Smooth muscle cell (in vitro differentiated cells): ENCODE data around the gene TCF4. TPM values are rescaled to one million over a fixed set of nuclear protein-coding genes. Genes with fewer than 3 reads are reported as not detected.

Experiments used
- DNase-seq: peaks from one replicate; lab custom pipeline; 2025; ENCODE audit not compliant: unreplicated experiment; lab: John Stamatoyannopoulos, UW
- H2AFZ ChIP-seq: fragments of 200-600 bp; sonication (generic); 2 replicates; pipeline ENCODE4 v1.6.0; 2016; ENCODE audit warnings: antibody characterized with exemption, low read depth, mild to moderate bottlenecking
- H3F3A ChIP-seq: fragments of 200-600 bp; sonication (generic); 2 replicates; pipeline ENCODE4 v1.6.0; 2017; ENCODE audit warnings: antibody characterized with exemption, low read depth
- H3K27ac ChIP-seq: fragments of 200-600 bp; sonication (generic); 2 replicates; pipeline ENCODE4 v1.5.1; 2016; ENCODE audit warnings: low read depth, mild to moderate bottlenecking
- H3K27me3 ChIP-seq: fragments of 200-600 bp; sonication (generic); 2 replicates; pipeline ENCODE4 v1.6.1; 2016; ENCODE audit warnings: low read depth, mild to moderate bottlenecking
- H3K36me3 ChIP-seq: fragments of 200-600 bp; sonication (generic); 2 replicates; pipeline ENCODE4 v1.5.1; 2016; ENCODE audit warnings: low read depth
- H3K4me1 ChIP-seq: fragments of 200-600 bp; sonication (generic); 2 replicates; pipeline ENCODE4 v1.5.1; 2016; ENCODE audit warnings: low read depth
- H3K4me2 ChIP-seq: fragments of 200-600 bp; sonication (generic); 2 replicates; pipeline ENCODE4 v1.6.0; 2016; ENCODE audit warnings: mild to moderate bottlenecking
- H3K4me3 ChIP-seq: fragments of 200-600 bp; sonication (generic); 2 replicates; pipeline ENCODE4 v1.5.1; 2016; ENCODE audit warnings: mild to moderate bottlenecking
- H3K79me2 ChIP-seq: fragments of 200-600 bp; sonication (generic); 2 replicates; pipeline ENCODE4 v1.6.0; 2016; ENCODE audit warnings: low read depth, mild to moderate bottlenecking
- H3K9ac ChIP-seq: fragments of 200-600 bp; sonication (generic); 2 replicates; pipeline ENCODE4 v1.6.0; 2016; ENCODE audit warnings: low read depth
- H3K9me3 ChIP-seq: fragments of 200-600 bp; sonication (generic); replicated peaks from 2 replicates; pipeline ENCODE4 v1.5.1; 2016; ENCODE audit warnings: low read depth
- H4K20me1 ChIP-seq: fragments of 200-600 bp; sonication (generic); 2 replicates; pipeline ENCODE4 v1.6.0; 2016; ENCODE audit warnings: low read depth
- CTCF ChIP-seq: fragments of 200-600 bp; sonication (generic); IDR thresholded peaks from 2 replicates; pipeline ENCODE4 v1.5.1; 2017; ENCODE audit warnings: borderline replicate concordance, mild to moderate bottlenecking, antibody characterized with exemption; ENCODE audit not compliant: insufficient read depth, poor library complexity, severe bottlenecking
- whole genome bisulfite sequencing: methylation state at CpG from one replicate; pipeline ENCODE4 v1.1.7; 2016; ENCODE audit warnings: low lambda C conversion rate; 5-methylcytosine and 5-hydroxymethylcytosine counted together
- polyA plus RNA-seq: library from polyadenylated mRNA; unstranded; fragments of >200 nt; fragmentation: Nextera tagmentation; extraction: Ambion mirVana; gene quantifications from 2 replicates; pipeline ENCODE4 v1.2.1, GENCODE V29; 2016
- total RNA-seq: library from RNA; depleted of rRNA; stranded (reverse); fragments of >200 nt; gene quantifications from 2 replicates; pipeline ENCODE4 v1.2.3, GENCODE V29; 2014

TCF4 gene
- total and polyA plus RNA-seq, 2 experiments from 2014 or later: 105 to 120 TPM

- 96% methylated on average over 15 of the region's 15 CpGs for WGBS
- DNase-seq: no peak
- Histone ChIP-seq H3K27me3 (no peaks in the 10 kb centered on the region), H4K20me1 (no peaks in the 10 kb centered on the region), H3K27ac (no peak overlapping the region), H3K4me3 (no peak overlapping the region), H3K4me1 (no peaks in the 10 kb centered on the region), H3K9me3 (no peaks in the 10 kb centered on the region), H3K9ac (no peak overlapping the region), H3K36me3 (peaks cover 41% of the 10 kb centered on the region), H3K79me2 (no peaks in the 10 kb centered on the region), H3F3A (no peaks in the 10 kb centered on the region), H3K4me2 (no peak overlapping the region), H2AFZ (no peak overlapping the region)
- TF ChIP-seq CTCF: no peak
Observed at GRCh38 chr18:55228707-55229106, 359.3 kb downstream of the TCF4 start.

GRCh38 chr18:55228191-55228590, 359.8 kb downstream of the TCF4 start:
- Histone ChIP-seq H3K27ac (no peak overlapping the region), H3K27me3 (no peaks in the 10 kb centered on the region), H3K4me1 (no peaks in the 10 kb centered on the region), H3K36me3 (peaks cover 41% of the 10 kb centered on the region), H3K79me2 (no peaks in the 10 kb centered on the region), H3K4me2 (no peak overlapping the region), H3F3A (no peaks in the 10 kb centered on the region), H2AFZ (no peak overlapping the region), H4K20me1 (no peaks in the 10 kb centered on the region), H3K9ac (no peak overlapping the region), H3K4me3 (no peak overlapping the region), H3K9me3 (no peaks in the 10 kb centered on the region)
- TF ChIP-seq CTCF: no peak
- DNase-seq: no peak
- 86% methylated on average over 6 of the region's 6 CpGs for WGBS

GRCh38 chr18:55227771-55228170, 360.2 kb downstream of the TCF4 start:
- TF ChIP-seq CTCF: no peak
- no peak for DNase-seq
- Histone ChIP-seq H3K4me1 (no peaks in the 10 kb centered on the region), H3K4me3 (no peak overlapping the region), H3F3A (no peaks in the 10 kb centered on the region), H3K27ac (no peak overlapping the region), H4K20me1 (no peaks in the 10 kb centered on the region), H3K9me3 (no peaks in the 10 kb centered on the region), H3K4me2 (no peak overlapping the region), H3K9ac (no peak overlapping the region), H3K36me3 (peaks cover 38% of the 10 kb centered on the region), H2AFZ (no peak overlapping the region), H3K79me2 (no peaks in the 10 kb centered on the region), H3K27me3 (no peaks in the 10 kb centered on the region)
- 91% methylated on average over 3 of the region's 3 CpGs for WGBS

GRCh38 chr18:55226044-55226443, 361.9 kb downstream of the TCF4 start:
- no peaks in the 10 kb centered on the region for H3K9me3 ChIP-seq
- H3K4me3 ChIP-seq: no peak overlapping the region
- no peak for DNase-seq
- no peaks in the 10 kb centered on the region for H4K20me1 ChIP-seq
- no peak overlapping the region for H2AFZ ChIP-seq
- no peaks in the 10 kb centered on the region for H3K4me1 ChIP-seq
- H3F3A ChIP-seq: no peaks in the 10 kb centered on the region
- no peak overlapping the region for H3K9ac ChIP-seq
- peaks cover 24% of the 10 kb centered on the region for H3K36me3 ChIP-seq
- no peaks in the 10 kb centered on the region for H3K27me3 ChIP-seq
- H3K4me2 ChIP-seq: no peak overlapping the region
- H3K27ac ChIP-seq: no peak overlapping the region
- no peak for TF ChIP-seq CTCF
- 98% methylated on average over 2 of the region's 2 CpGs for WGBS
- no peaks in the 10 kb centered on the region for H3K79me2 ChIP-seq
